Stimulated activated naive CD4-positive, alpha-beta T cell treated with Interleukin-2 at 50 U/mL for 16 hours (primary cell): ENCODE measurements around the gene PDSS2.
"Not testable (repeated sequence)": the region's sequence is repeated elsewhere in the genome, so short reads cannot be mapped to it uniquely, and the experiment has no call there.

Source experiments
- DNase-seq: peaks from one replicate; lab custom pipeline; 2025; lab: John Stamatoyannopoulos, UW

The PDSS2 gene

GRCh38 chr6:107459283-107460082 is at the start of gene PDSS2:
Gene PDSS2, minus strand, starts transcription at chr6:107459564. Its CDS starts 279 bp downstream, at chr6:107459285.
- DNase-seq = peak; percentile 98

GRCh38 chr6:107506145-107506544 is 46.8 kb upstream of the PDSS2 start:
- DNase-seq = no peak

- no peak for DNase-seq
These were observed 45.1 kb upstream of the PDSS2 start for GRCh38 chr6:107504270-107505026.

GRCh38 chr6:107496892-107497684 is 37.7 kb upstream of the PDSS2 start:
- no peak for DNase-seq

GRCh38 chr6:107495971-107496370 is 36.6 kb upstream of the PDSS2 start:
- no peak for DNase-seq

GRCh38 chr6:107495196-107495643 is 35.9 kb upstream of the PDSS2 start:
- no peak for DNase-seq

- no peak for DNase-seq
These were observed 34.0 kb upstream of the PDSS2 start for GRCh38 chr6:107493158-107494057.

- no peak for DNase-seq
These were observed 32.6 kb upstream of the PDSS2 start for GRCh38 chr6:107491760-107492660.

- DNase-seq = no peak
These were observed 31.8 kb upstream of the PDSS2 start for GRCh38 chr6:107491138-107491609.

- DNase-seq = no peak
These were observed 31.3 kb upstream of the PDSS2 start for GRCh38 chr6:107490566-107491137.

GRCh38 chr6:107489636-107490565 is 30.5 kb upstream of the PDSS2 start, which contains the start of gene SOBP:
Gene SOBP, plus strand, starts transcription at chr6:107490117. Its CDS starts 500 bp downstream, at chr6:107490617.
- peak; percentile 32 for DNase-seq

GRCh38 chr6:107488875-107489635 is 29.7 kb upstream of the PDSS2 start:
- no peak for DNase-seq

GRCh38 chr6:107488174-107488874 is 29.0 kb upstream of the PDSS2 start:
- DNase-seq = no peak

- DNase-seq = no peak
These were observed 25.8 kb upstream of the PDSS2 start for GRCh38 chr6:107485157-107485556.

- no peak for DNase-seq
These were observed 19.8 kb upstream of the PDSS2 start for GRCh38 chr6:107479089-107479690.

GRCh38 chr6:107475826-107476225 is 16.5 kb upstream of the PDSS2 start:
- DNase-seq = not testable (repeated sequence)

GRCh38 chr6:107475360-107475759 is 16.0 kb upstream of the PDSS2 start:
- not testable (repeated sequence) for DNase-seq
